ENCODE data around the gene SELENBP1. TPM values are rescaled to one million over a fixed set of nuclear protein-coding genes. Genes with fewer than 3 reads are reported as not detected.
"Not testable (repeated sequence)": the region's sequence is repeated elsewhere in the genome, so short reads cannot be mapped to it uniquely, and the experiment has no call there.

Gene SELENBP1
- total RNA-seq, 1 donor from 2014 or later = 0.93 TPM

DNA sequence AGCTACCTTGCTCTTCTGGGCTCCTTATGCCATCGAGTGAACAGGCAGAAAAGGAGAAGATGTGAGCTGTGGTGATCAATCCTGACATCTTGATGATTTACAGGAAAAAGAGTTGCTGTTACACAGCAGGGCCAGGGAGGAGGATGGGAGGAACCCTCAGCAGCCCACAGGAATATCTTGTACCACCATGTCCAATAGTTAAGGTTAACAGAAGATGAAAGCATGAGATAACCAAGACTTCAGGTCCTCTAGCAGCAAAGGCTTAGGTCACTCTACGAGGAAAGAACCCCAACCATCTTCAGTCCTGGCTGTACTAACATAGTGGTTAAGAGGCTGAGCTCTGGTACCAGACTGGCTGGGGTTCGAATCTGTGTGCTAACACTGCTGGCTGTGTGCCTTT, 12.1 kb upstream of the SELENBP1 start:
- DNase-seq (ENCODE audit: extremely low read depth, low read depth, low spot score) = no peak

GRCh38 chr1:151377150-151377884, 4.8 kb upstream of the SELENBP1 start:
- DNase-seq (ENCODE audit: extremely low read depth, low read depth, low spot score) = no peak

DNA sequence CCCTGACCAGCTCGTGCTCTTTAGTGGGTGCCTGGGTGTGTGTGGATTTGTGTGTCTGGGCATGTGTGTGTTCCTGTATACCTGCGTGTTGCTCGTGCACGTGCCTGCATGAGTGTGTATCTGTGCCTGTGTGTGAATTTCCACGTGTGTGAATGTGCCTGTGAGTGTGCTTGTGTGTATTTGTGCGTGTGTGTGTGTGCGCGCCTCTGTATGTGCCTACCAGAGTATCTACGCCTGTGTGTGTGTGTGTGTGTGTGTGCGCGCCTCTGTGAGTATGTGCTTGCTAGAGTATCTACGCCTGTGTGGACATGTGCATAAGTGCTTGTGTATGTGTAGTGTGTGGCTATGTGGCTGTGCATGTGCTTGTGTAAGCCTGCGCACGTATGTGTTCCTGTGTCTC, 691 bp upstream of the SELENBP1 start:
- no peak for DNase-seq (ENCODE audit: extremely low read depth, low read depth, low spot score)

DNA sequence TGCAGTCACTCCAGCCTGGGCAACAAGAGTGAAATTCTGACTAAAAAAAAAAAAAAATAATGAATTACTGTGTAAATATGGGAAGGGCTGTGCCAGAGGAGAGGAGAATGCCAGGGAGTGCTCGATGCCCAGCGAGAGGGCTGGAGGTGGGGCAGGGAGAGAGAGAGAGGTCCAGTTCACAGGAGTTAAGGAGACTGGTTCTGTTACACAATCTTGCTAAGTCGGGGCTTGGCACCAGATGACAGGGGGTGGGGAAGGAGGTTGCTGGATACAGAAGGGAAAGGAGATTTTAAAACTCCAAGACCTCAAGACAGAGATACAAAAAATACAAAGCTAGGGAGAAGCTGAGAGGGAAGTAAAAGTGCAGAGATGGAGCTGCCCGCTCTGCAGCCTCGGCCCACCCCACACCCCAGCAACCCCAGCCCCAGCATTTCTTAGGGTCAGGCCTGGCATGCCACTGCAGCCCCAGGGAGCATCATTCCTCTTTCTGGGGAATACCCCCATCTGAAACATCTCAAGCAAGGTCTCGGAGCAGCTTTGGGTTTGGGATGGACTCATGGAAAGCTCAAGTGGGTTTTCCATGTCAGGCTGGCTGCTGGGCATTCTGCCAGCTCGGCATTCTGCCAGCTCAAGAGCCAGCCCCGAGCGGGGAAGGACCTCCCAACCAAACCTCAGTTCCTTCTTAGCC, 991 bp downstream of the SELENBP1 start:
- DNase-seq (ENCODE audit: extremely low read depth, low read depth, low spot score) = no peak

- no peak for DNase-seq (ENCODE audit: extremely low read depth, low read depth, low spot score)
These were observed 2.1 kb downstream of the SELENBP1 start for GRCh38 chr1:151370211-151370911.

- DNase-seq (ENCODE audit: extremely low read depth, low read depth, low spot score) = no peak
These were observed 2.9 kb downstream of the SELENBP1 start for GRCh38 chr1:151369621-151370048.

DNA sequence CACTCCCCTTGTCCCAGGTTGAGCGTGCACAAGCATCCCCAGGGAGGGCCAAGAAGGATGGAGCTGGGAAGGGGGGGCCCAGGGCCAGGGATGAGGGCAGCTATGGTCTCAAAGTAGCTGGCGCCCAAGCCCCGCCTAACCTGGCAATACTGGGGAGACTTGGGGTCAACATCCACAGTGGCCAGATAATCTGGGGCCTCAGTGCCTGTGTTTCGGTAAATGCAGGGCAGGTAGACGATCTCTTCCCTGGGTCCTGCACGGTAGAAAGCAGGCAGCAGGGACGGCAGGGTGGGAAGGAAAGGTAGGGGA, 3.2 kb downstream of the SELENBP1 start:
- DNase-seq (ENCODE audit: extremely low read depth, low read depth, low spot score) = no peak

GRCh38 chr1:151368393-151369301, 3.9 kb downstream of the SELENBP1 start:
- no peak for DNase-seq (ENCODE audit: extremely low read depth, low read depth, low spot score)

GRCh38 chr1:151367658-151368392, 4.7 kb downstream of the SELENBP1 start:
- DNase-seq (ENCODE audit: extremely low read depth, low read depth, low spot score) = no peak

DNA sequence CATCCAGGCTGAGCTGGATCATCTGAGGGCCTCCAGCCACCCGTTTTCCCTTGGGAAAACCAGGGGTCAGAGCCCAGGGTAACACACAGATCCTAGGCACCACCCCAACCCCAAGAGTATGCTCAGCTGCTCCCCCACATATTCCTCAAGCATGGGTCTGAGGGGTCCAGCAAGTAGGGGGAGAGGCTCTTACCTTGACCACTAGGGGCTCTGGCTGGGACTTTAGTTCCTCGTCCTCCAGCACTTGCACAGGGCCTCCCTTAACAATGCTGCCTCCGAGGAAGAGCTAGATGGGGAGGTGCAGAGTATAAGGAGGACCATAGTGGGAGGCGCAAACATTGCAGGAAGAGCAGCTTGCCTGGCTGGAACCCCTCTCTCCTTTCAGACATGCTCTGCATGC, 7.5 kb downstream of the SELENBP1 start:
- DNase-seq (ENCODE audit: extremely low read depth, low read depth, low spot score) = no peak

GRCh38 chr1:151362308-151363155, 10.0 kb downstream of the SELENBP1 start:
- DNase-seq (ENCODE audit: extremely low read depth, low read depth, low spot score) = no peak

DNA sequence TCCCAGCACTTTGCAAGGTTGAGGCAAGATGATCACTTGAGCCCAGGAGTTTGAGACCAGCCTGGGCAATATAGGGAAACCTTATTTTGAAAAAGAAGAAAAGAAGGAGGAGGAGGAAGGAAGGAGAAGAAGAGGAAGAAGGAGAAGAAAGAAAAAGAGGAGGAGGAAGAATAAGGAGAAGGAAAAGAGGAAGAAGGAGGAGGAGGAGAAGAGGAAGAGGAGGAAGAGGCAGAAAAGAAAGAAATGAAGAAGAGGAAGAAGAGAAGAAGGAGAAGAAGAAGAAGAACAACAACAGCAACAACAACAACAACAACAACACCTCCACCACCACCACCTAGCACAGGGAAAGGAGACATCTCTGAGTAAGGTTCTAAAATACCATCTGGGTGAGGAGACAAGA, 10.6 kb downstream of the SELENBP1 start:
- DNase-seq (ENCODE audit: extremely low read depth, low read depth, low spot score) = no peak

DNA sequence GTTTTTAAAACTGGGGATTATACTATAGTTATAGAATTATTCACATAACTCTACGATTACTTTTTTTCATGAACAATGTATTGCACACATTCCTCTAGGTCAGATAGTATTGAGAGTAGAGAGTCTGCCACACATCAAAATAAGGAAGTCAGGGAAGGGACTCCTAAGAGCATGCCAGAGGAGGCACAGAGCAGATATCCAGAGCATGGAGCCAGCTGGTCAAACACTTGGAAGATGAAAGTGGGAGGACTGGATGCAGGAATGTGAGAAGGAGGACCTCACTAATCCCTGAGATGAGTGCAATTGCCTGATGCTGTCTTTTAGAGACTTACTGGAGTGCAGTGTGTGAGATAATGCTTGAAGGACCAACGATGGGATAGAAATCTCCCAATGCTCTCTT, 15.8 kb downstream of the SELENBP1 start:
- no peak for DNase-seq (ENCODE audit: extremely low read depth, low read depth, low spot score)

- no peak for DNase-seq (ENCODE audit: extremely low read depth, low read depth, low spot score)
These were observed 20.3 kb downstream of the SELENBP1 start for GRCh38 chr1:151352021-151352718.

DNA sequence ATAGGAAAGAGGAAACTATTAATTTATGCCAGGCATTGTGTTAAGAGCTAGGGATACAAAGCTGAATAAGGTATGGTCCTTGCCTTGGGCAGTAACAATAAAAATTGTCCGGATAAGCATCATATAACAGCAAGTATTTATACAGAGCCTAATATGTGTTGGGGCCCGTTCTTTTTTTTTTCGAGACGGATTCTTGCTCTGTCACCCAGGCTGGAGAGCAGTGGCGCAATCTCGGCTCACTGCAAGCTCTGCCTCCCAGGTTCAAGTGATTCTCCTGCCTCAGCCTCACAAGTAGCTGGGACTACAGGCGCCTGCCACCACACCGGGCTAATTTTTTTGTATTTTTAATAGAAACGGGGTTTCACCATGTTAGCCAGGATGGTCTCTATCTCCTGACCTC, 22.2 kb downstream of the SELENBP1 start:
- not testable (repeated sequence) for DNase-seq (ENCODE audit: extremely low read depth, low read depth, low spot score)

- no peak for DNase-seq (ENCODE audit: extremely low read depth, low read depth, low spot score)
These were observed 24.8 kb downstream of the SELENBP1 start for GRCh38 chr1:151347523-151348246.

GRCh38 chr1:151346769-151347522, 25.6 kb downstream of the SELENBP1 start, which contains the start of gene RFX5:
Gene RFX5, minus strand, starts transcription at chr1:151347252. Its CDS starts 932 bp downstream, at chr1:151346320.
- peak; percentile 89 for DNase-seq (ENCODE audit: extremely low read depth, low read depth, low spot score)

Data from glomerular endothelial cell (primary cell).